COLO668 (cell line): ENCODE data around the gene RFNG.
A peak's percentile ranks its signal among the peaks of the same experiment; 100 is the strongest.

ENCODE experiments used
- DNase-seq: peaks from one replicate; lab custom pipeline; 2025; ENCODE audit not compliant: unreplicated experiment; lab: John Stamatoyannopoulos, UW

Gene RFNG

DNA sequence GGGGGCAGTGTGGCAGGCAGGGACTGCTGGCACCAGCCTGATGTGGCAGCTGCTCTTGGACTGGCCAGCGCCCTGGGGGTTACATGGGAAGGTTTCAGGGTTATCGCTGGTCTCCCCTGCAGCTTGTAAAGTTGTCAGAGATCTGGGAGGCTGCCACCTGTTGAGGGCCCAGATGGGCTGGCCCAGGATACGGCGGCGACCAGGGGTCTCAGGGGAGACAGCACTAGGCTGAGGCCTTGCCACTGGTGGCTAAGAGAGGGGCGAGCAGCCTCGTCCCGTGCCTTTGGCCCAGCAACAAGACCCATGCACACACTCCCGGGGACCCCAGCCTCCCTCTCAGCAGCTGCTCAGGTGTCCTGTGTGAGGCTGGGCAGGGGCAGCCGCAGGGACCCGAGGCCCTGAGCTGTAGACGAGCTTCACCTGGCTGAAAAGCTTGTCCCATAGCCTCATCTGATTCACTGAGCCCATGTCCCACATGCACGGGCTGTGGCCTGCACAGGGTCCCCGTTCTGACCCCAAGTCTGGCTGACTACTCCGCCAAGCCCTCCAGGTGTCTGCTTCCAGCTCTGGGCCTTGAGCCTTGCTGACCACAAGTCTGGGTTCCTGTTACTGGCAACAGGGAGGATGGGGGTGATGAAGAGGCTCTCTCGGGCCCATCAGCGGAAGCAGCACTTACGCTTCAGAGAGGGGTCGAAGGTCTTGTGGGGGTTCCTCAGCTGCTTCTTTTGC is 7.8 kb upstream of the RFNG start:
- DNase-seq, result no peak

DNA sequence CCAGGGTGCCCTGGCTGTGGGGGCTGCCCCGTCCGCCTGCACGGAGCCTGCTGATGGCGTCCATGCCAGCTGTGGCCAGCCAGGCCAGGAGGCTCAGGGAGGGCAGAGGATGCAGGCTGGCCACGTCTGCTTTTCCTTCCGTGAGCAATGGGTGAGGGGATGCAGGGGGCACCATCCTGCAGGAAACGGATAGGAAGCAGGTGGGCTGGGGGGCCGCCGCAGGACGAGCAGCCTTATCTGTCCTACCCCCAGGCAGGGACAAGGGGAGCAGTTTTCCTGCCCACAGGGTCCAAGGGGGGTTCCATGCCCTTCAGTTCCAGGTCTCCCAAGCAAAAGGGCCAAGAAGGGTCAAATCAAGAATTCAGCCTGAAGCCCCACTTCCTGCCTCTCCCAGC is 7.2 kb upstream of the RFNG start:
- no peak for DNase-seq

DNA sequence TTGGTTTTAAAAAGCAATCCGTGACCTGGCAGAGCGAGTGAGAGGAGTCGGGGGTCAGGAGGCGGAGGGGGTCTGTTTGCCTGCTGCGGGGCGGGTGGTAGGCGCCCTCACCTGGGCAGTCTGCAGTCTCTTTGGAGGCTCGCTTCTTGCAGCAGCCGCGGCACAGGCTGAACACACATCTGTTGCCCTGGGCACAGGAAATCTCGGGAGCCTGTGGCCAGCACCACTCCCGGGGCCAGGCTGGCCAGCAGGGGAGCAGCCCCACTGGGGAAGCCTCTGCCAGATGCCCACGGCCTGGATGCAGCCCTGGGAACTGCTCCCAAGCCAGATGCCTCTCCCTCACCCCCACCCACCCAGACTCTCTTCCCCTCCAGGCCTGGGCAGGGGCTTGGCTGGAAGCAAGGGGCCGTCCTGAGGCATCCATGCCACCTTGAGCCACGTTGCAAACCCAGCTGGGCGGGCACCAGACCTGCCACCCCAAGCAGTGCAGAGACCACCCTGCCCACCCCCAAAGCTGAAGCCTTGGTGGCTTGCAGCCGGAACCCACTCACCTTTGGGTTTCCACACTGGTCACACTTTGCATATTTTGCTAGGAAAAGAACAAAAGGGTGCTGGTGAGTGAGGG is 6.7 kb upstream of the RFNG start:
- DNase-seq, result no peak

DNA sequence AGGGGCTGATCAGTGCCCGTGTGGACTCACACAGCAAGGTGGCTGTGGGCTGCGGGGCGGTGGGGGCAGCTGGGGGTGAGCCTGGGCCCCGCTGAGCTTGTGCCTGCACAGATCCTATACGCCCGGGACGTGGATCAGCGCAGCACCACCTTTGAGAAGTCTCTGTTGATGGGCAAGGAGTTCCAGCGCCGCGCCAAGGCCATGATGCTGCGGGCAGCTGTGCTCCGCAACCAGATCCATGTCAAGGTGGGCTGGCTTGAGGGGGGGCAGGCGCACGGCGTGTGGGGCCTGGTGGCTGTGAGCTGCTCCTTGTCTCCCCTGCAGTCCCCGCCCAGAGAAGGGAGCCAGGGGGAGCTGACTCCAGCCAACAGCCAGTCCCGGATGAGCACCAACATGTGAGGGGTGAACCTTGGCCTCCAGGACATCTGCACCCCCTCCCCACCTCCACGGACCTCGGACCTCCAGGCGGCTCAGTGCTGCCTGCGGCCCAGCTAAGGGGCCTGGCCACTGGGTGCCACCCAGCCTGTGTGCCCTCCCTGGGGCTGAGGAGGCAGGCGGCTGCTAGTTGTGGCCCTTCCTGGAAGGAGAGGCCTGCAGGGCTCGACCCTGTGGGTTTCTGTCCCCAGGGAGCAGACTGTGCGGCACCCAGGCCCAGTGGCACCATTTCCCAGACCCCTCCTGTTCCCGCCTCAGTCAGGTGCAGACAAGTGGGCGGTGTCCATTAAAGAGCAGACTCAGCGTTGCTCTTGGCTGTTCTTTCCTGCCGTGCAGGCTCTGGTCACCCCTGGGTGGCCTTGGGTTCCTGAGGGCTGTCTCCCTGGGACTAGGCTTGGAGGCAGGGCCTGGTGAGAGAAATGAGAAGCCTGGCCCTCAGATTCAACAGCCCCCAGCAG is 5.4 kb upstream of the RFNG start:
- DNase-seq, result no peak

DNA sequence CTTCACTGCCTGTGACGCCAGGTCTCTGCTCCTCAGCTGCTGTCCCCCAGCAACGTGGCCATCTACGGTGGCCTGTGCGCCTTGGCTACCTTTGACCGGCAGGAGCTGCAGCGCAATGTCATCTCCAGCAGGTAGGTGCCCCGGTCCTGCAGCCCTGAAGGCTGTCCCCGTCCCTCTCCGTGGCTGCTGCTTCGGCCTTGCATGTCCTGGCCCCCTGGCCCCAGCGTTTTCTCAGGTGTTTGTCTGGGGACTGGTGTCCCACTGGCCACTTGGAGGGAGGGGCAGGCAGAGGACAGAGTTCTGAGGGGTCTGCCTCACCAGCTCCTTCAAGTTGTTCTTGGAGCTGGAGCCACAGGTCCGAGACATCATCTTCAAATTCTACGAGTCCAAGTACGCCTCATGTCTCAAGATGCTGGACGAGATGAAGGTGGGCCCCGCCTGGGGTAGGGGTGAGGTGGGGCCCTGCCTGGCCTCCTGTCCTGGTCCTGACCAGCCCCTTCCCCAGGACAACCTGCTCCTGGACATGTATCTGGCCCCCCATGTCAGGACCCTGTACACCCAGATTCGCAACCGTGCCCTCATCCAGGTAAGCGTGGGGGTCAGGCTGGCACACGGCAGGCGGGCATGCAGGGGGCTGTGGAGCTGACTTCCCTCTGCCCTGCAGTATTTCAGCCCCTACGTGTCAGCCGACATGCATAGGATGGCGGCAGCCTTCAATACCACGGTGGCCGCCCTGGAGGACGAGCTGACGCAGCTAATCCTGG is 4.5 kb upstream of the RFNG start:
- no peak for DNase-seq

DNA sequence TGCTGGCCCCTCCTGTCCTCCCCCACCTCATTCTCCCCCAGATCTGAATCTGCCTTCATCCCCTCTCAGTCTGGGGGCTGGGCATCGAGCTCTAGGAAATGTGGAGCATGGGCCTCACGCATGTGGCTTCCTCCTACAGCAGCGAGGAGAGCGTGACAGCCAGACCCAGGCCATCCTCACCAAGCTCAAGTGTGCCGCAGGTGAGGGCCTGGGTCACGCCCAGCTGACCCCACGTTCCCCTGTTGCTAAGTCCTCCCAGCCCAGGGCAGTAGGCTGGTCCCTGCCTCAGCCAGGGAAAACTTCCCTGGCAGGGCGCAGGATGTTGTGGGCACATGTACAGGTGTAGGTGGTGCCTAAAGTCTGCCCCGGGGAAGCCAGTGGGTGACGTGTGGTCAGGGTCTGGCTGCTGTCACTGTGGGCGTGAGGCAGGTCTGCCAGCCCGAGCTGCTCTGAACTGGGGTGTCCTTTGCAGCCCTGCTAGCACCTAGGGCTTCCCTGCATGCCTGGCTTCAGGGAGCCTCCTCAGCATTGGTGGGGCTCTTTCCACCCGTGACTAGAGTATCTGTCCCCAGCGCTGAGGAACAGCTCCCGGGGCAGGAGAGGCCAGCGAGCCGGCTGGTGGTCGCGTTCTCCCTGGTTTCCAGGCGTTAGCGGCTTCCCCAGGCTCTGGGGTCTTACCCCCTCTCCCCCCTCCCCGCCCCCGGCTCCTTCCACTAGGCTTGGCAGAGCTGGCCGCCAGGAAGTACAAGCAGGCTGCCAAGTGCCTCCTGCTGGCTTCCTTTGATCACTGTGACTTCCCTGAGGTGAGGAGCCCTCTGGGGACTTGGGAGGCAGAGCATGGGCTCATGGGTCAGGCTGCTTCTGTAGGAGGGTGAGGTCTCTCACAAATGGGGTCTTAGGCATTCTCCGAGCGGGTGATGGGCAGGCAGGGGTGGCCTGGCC is 3.7 kb upstream of the RFNG start:
- no peak for DNase-seq

DNA sequence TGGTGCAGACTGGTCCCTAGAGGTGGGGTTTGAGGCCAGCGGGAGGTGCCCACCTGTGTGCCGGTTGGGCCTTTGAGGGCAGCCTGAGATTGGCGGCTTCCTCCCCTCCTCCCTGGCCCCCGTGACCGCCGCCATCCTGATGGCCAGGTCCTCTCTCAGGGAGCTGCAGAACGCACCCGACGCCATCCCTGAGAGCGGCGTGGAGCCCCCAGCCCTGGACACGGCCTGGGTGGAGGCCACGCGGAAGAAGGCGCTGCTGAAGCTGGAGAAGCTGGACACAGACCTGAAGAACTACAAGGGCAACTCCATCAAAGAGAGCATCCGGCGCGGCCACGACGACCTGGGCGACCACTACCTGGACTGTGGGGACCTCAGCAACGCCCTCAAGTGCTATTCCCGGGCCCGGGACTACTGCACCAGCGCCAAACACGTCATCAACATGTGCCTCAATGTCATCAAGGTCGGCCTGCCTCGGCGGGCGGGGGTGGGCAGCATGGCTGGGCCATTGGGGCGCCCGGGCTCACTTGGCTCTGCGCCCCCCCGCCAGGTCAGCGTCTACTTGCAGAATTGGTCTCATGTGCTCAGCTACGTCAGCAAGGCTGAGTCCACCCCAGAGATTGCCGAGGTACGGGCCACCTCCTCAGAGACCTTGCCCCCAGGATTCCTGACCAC is 2.9 kb upstream of the RFNG start:
- no peak for DNase-seq

DNA sequence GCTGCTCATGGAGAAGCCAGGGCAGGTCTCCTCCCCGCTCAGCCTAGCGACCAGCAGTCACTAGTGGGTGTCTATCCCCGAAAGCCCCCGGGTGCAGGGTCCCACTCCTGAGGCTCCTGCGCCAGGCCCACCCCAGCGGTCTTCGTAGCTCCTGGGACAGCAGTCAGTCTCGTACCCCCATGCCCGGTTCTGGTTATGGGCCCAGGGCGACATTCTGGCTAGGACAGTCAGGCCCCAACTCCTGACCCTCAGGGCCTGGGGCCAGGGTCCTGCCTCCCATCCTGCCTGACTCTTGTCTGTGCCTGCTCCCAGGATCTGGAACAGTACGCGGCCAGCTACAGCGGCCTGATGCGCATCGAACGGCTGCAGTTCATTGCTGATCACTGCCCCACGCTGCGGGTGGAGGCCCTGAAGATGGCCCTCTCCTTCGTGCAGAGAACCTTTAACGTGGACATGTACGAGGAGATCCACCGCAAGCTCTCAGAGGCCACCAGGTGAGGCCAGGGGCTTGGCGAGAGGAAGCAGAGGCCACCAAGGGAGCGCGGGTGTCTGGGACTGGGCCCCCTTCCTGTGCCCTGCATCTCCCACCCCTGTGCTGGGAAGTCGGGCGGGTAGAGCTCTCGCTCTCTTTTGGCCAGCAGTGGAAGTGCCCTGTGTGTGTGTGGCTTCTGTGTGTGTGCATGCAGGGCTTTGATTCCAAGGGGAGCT is 2.1 kb upstream of the RFNG start:
- no peak for DNase-seq

DNA sequence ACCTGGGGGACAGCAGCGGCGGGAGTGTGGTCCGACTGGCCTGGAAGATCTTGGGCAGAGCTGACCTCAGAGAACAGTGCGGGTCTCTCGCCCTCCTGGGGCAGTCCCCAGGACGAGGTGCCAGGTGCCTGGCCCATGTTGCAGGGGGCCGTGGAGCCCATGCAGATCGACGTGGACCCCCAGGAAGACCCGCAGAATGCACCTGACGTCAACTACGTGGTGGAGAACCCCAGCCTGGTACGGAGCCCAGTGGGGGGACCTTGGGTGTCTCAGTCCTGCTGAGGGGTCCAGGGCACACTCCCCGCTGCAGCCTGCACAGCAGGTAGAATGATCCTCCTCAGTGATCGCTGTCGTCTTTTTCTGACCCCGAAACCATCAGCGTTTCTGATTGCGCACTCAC is 1.5 kb upstream of the RFNG start:
- DNase-seq, result no peak

DNA sequence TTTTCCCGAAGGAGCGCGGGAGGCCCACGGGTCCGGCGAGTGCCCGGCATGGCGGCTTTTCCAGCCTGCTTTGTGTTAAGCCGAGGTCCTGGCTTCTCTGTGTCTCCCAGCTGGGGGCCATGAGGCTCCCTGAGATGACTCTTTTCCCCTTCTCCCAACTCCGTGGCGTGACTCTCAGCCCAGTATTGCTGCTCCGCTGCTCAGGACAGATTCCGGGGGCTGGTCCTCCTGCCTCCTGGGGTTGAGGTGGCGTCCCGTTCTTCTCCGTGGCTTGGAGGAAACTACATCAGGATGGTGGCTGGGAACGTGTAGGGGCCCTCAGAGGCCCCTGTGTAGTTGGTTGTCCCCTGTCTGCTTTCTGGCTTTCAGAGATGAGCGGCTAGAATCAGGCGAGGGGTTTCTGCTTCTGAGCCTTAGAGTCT is 1.0 kb upstream of the RFNG start:
- DNase-seq, result no peak

DNA sequence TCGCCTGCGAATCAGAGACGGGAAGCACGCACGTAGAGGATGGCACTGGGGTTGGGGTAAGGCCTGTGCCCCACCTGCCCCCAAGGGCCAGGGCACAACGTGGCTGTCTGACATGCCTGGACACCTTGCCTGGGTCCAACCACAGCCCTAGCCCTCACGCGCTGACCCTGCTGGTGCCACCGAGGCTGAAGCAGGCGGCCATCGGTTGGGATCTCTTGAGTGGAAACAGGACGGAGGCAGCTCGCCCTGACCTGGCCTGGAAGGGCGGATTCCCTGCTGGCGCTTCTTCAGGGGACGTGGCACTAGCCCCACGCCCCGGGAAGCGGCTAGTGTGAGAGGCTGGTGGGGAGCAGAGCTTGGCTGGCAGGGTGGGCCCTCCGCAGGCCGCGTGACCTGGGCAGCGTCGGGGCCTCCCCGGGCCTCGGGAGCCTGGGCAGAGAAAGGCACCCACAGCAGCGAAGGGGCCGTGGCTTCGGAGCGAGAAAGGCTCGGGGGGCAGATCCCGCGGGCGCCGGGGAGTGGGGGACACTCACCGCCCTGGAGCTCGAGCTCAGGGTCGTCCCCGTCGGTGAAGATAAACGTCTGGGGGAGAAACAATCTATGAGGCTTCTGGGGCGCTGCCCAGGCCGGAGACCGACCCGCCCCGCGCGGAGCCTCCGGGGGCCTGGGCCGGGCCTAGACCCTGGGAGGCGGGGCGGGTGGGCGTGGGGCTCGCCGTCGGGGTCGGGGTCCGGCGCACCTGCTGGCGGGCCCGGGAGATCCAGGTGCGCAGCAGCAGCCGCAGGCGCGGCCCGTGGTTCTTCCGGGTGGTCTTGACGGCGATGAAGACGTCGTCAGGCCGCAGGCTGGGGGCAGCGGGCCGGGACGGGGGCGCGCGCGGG is 610 bp downstream of the RFNG start:
- peak; percentile 4 for DNase-seq

DNA sequence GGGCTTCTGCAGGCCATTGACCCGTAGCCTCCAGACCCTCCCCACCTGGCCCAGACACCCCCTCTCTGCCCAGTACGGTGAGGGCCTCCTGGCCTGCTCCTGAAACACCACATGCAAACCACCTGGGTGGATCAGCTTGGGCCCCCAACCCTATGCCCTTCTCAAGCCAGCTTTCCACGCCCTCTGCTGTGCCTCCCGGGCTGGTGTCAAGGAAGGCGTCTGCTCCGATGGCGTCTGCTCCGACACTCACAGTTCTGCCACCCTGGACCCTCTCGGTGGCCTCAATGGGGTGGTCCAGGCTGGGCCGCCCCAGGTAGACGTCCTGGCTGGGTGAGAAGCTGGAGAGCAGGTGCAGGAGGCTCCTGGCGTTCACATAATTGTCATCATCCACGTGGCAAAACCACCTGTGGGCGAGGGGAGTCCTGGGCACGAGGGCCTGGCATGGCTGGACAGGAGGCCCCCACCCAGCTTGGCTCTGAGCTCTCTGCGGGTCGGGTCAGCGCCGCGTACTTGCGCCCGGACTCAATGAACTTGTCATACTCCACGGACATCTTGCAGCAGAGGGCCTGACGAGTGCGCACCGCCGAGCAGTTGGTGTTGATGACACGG is 1.4 kb downstream of the RFNG start:
- DNase-seq, result no peak

DNA sequence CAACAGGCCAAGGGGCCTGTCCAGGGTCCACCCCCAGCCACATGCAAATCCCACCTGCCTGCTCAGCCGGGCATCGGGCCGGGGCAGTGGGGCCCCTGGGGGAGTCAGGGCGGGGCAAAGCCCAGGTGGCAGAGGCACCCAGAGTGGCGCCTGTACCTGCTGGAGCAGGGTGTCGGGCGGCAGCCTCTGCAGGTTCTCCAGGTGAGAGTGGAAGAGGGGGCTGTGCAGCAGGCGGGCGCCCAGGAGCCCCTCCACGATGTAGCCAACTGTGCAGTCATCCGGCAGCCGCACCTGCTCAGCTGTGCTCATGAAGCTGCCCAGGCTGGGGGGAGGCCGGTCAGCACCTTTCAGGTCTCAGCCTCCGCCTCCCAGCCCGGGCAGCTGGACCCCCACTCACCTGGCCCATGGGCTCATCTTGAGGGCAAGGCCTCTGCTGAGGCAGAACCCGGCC is 2.1 kb downstream of the RFNG start:
- no peak for DNase-seq

DNA sequence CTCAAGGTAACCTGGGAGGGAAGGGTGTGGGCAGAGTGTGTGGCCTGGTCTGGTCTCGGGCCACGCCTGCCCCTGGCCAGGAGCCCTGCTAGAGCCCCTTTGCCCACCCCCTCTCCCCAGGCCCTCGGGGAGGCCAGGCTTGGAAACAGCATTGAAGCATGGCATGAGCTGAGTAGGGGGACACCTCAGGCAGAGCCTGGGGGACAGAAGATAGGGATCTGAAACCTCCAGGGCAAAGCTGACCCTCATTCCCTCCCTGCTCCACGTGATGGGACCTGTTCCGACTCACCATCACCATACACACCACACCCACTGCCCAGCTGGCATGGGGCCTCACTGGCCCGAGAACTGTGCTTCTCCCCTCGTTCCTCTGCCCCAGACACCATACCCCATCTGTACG is 2.5 kb downstream of the RFNG start:
- no peak for DNase-seq

DNA sequence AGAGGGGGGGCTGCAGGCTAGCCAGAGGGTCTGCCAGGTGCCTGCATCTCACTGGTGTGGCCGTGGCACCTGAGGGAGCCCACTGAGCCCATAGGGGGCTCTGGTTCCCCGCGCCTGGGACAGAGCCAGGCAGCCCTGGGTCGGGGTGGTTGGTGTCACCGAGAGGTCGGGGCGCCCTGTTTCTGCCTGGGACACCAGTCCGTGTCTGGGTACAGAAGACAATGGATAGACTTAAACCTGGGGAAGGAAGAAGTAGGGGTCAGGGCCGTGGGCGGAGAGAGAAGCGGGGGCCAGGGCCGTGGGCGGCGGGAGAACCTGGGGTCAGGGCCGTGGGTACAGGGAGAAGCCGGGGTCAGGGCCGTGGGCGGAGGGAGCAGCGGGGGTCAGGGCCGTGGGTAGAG is 3.0 kb downstream of the RFNG start:
- no peak for DNase-seq

DNA sequence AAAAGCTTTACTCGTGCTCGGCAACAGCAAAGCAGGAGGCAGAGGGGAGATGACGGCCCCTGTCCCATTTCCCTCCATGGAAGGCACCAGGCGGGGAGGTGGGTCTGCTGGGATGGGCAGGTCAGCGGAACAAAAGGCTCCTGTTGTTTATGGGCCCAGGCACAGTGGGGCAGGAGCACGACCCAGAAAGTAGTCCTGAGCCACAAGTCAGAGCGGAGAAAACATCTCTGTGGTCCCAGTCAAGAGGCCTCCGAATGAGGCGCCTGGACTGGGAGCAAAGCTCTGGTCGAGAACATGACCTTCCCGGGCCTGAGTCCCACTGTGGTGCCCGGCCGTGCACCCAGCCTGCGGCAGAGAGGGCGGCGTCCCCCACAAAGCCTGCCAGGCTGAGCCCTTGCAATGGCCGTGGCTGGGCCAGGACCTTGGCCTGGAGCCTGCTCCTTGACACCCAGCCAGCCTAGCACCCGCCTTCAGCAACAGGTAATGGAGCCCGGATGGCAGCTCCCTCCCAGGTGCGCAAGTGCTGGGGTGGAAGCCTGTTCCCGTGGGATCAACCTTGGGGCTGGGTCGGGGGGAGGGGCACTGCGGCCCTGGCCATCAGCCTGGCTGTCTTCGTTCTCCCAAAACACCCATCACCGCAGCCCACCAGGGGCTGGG is 3.6 kb downstream of the RFNG start:
- no peak for DNase-seq

DNA sequence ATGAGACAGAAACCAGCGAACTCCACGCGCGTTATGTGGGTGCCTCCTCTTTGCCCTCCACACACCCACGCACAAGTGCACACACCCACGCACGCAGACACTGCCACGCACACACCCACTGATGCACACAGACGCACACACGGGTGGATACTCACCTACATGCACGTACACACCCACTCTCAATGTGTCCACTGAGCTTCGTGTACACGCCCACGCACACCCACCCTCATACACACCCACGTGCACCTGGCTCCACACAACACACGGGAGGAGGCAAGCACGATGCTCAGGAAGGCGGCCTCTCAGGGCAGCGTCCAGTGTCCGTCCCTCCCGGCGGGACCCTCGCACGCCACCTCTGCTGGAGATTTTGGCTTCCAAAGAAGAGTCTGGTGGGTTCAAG is 4.2 kb downstream of the RFNG start:
- DNase-seq, result no peak
